HEK293 (cell line): ENCODE data around the gene GPR37.

ENCODE experiments used
- KLF17 ChIP-seq: fragments of 450-650 bp; formaldehyde crosslinking; IDR thresholded peaks from 2 replicates; pipeline ENCODE4 v1.5.1; 2016; ENCODE audit warnings: missing biosample characterization, missing genetic modification characterization
- ZBTB8A ChIP-seq: fragments of 450-650 bp; formaldehyde crosslinking; IDR thresholded peaks from 2 replicates; pipeline ENCODE4 v1.5.1; 2016; ENCODE audit warnings: missing biosample characterization, missing genetic modification characterization
- ZNF274 ChIP-seq, 2 experiments: fragments of 200-500 bp in 1 of 2; fragments of 450-650 bp in 1 of 2; sonication (Bioruptor generic) in 1 of 2; formaldehyde crosslinking in 1 of 2; IDR thresholded peaks; 2 replicates each; pipeline versions ENCODE4 v1.5.1 to v1.6.1; 2014 to 2016; ENCODE audit warnings: borderline replicate concordance in 1 of 2, inconsistent platforms in 1 of 2, low read length in 1 of 2, missing biosample characterization in 1 of 2, missing genetic modification characterization in 1 of 2
- ZNF548 ChIP-seq: fragments of 450-650 bp; formaldehyde crosslinking; IDR thresholded peaks from 2 replicates; pipeline ENCODE4 v1.5.1; 2016; ENCODE audit warnings: missing biosample characterization, missing genetic modification characterization
- ZNF670 ChIP-seq: fragments of 450-650 bp; formaldehyde crosslinking; IDR thresholded peaks from 2 replicates; pipeline ENCODE4 v1.5.1; 2016; ENCODE audit warnings: missing biosample characterization, missing genetic modification characterization, low read depth
- ZNF707 ChIP-seq: fragments of 450-650 bp; formaldehyde crosslinking; IDR thresholded peaks from 2 replicates; pipeline ENCODE4 v1.5.1; 2016; ENCODE audit warnings: missing biosample characterization, missing genetic modification characterization
- TF ChIP-seq, protein P1 (sequence below): fragments of 450-650 bp; formaldehyde crosslinking; IDR thresholded peaks from 2 replicates; pipeline ENCODE4 v1.5.1; 2016; ENCODE audit warnings: missing biosample characterization, missing genetic modification characterization
- TF ChIP-seq, protein P2 (sequence below): fragments of 450-650 bp; formaldehyde crosslinking; IDR thresholded peaks from 2 replicates; pipeline ENCODE4 v1.5.1; 2016; ENCODE audit warnings: missing biosample characterization, missing genetic modification characterization
- TF ChIP-seq, protein P3 (sequence below): fragments of 450-650 bp; formaldehyde crosslinking; IDR thresholded peaks from 2 replicates; pipeline ENCODE4 v1.5.1; 2016; ENCODE audit warnings: missing biosample characterization, missing genetic modification characterization

GRCh38 chr7:124761164-124761715 is 4.4 kb downstream of the GPR37 start:
- TF ChIP-seq, protein P1, sequence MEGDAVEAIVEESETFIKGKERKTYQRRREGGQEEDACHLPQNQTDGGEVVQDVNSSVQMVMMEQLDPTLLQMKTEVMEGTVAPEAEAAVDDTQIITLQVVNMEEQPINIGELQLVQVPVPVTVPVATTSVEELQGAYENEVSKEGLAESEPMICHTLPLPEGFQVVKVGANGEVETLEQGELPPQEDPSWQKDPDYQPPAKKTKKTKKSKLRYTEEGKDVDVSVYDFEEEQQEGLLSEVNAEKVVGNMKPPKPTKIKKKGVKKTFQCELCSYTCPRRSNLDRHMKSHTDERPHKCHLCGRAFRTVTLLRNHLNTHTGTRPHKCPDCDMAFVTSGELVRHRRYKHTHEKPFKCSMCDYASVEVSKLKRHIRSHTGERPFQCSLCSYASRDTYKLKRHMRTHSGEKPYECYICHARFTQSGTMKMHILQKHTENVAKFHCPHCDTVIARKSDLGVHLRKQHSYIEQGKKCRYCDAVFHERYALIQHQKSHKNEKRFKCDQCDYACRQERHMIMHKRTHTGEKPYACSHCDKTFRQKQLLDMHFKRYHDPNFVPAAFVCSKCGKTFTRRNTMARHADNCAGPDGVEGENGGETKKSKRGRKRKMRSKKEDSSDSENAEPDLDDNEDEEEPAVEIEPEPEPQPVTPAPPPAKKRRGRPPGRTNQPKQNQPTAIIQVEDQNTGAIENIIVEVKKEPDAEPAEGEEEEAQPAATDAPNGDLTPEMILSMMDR (tag by site-specific recombination), result no peak
- TF ChIP-seq ZNF670 (tag by site-specific recombination) (no peak), ZNF548 (tag by site-specific recombination) (no peak), ZBTB8A (tag by site-specific recombination) (no peak), ZNF707 (tag by site-specific recombination) (no peak), KLF17 (tag by site-specific recombination) (no peak), ZNF274 (IDR thresholded peaks at IDR 0.05; ENCODE audit: low read length) (no peak), ZNF274 (tag by site-specific recombination; IDR thresholded peaks at IDR 0.05; ENCODE audit: borderline replicate concordance) (no peak)
- TF ChIP-seq, protein P2, sequence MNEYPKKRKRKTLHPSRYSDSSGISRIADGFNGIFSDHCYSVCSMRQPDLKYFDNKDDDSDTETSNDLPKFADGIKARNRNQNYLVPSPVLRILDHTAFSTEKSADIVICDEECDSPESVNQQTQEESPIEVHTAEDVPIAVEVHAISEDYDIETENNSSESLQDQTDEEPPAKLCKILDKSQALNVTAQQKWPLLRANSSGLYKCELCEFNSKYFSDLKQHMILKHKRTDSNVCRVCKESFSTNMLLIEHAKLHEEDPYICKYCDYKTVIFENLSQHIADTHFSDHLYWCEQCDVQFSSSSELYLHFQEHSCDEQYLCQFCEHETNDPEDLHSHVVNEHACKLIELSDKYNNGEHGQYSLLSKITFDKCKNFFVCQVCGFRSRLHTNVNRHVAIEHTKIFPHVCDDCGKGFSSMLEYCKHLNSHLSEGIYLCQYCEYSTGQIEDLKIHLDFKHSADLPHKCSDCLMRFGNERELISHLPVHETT, result no peak
- TF ChIP-seq, protein P3, sequence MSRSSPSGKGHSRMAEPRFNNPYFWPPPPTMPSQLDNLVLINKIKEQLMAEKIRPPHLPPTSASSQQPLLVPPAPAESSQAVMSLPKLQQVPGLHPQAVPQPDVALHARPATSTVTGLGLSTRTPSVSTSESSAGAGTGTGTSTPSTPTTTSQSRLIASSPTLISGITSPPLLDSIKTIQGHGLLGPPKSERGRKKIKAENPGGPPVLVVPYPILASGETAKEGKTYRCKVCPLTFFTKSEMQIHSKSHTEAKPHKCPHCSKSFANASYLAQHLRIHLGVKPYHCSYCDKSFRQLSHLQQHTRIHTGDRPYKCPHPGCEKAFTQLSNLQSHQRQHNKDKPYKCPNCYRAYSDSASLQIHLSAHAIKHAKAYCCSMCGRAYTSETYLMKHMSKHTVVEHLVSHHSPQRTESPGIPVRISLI (tag by site-specific recombination), result no peak
